Thyroid gland (tissue), 4 donors: ENCODE results near the gene CPXM2. TPM values are rescaled to one million over a fixed set of nuclear protein-coding genes. Genes with fewer than 3 reads are reported as not detected.

Experiments used
- DNase-seq, 2 donors: peaks; one replicate each; pipeline ENCODE4 v3.0.0-alpha.2; 2019
- H3K27ac ChIP-seq, 3 donors: fragments of 200-600 bp; sonication (generic); 1 replicate in 2 of 3; 2 replicates in 1 of 3; pipeline ENCODE4 v1.5.1; 2016 to 2019; ENCODE audit warnings: mild to moderate bottlenecking in 1 of 3, moderate library complexity in 1 of 3
- H3K27me3 ChIP-seq: fragments of 200-600 bp; sonication (generic); one replicate; pipeline ENCODE4 v1.5.1; 2019
- H3K36me3 ChIP-seq, 2 donors: fragments of 200-600 bp; sonication (generic); one replicate each; pipeline ENCODE4 v1.5.1; 2016 to 2019
- H3K4me1 ChIP-seq, 2 donors: fragments of 200-600 bp; sonication (generic); one replicate each; pipeline ENCODE4 v1.5.1; 2017 to 2019
- H3K4me3 ChIP-seq, 3 donors: fragments of 200-600 bp; sonication (generic); replicated peaks in 1 of 3; 1 replicate in 2 of 3; 2 replicates in 1 of 3; pipeline ENCODE4 v1.5.1; 2016; ENCODE audit warnings: mild to moderate bottlenecking in 1 of 3
- H3K9me3 ChIP-seq: fragments of 200-600 bp; sonication (generic); one replicate; pipeline ENCODE4 v1.5.1; 2017
- CTCF ChIP-seq, 6 experiments: fragments of 200-600 bp in 3 of 6; fragments of 450-650 bp in 3 of 6; sonication (generic) in 3 of 6; IDR thresholded peaks; one replicate each; pipeline ENCODE4 v1.5.1; 2016 to 2019; ENCODE audit warnings: antibody characterized with exemption in 6 of 6, mild to moderate bottlenecking in 2 of 6, inconsistent platforms in 1 of 6, moderate library complexity in 1 of 6
- POLR2A ChIP-seq, 2 donors: fragments of 450-650 bp; IDR thresholded peaks; one replicate each; pipeline ENCODE4 v1.6.1; 2017; ENCODE audit warnings: antibody characterized with exemption in 2 of 2, mild to moderate bottlenecking in 2 of 2, moderate library complexity in 1 of 2
- WGBS, 2 donors: methylation state at CpG; one replicate each; pipeline ENCODE4 v1.1.5; 2017; 5-methylcytosine and 5-hydroxymethylcytosine counted together
- intact Hi-C: fragments of 100-400 bp; cut with DNase I; formaldehyde crosslinking; loops from one replicate; pipeline ENCODE4 v1.15.1; 2023
- total RNA-seq, 4 donors: library from RNA; depleted of rRNA; stranded (reverse); fragments of >200 nt; gene quantifications; one replicate each; pipeline ENCODE4 v1.2.3, GENCODE V29; 2016

CPXM2 gene
- total RNA-seq, 4 donors from 2014 or later, result 6.3 to 11.6 (median 8.5) TPM

GRCh38 chr10:123774132-123774742 is 117.4 kb downstream of the CPXM2 start:
- Histone ChIP-seq H3K27ac (no peak overlapping the region), H3K36me3 (no peaks in the 10 kb centered on the region), H3K4me1 (no peaks in the 10 kb centered on the region), H3K9me3 (no peaks in the 10 kb centered on the region), H3K4me3 (no peak overlapping the region), H3K27me3 (no peaks in the 10 kb centered on the region)
- 87 to 97% methylated on average over 11 of the region's 11 CpGs for WGBS, 2 donors
- intact Hi-C loops, result no loop called here
- TF ChIP-seq CTCF (IDR thresholded peaks at IDR 0.05) (no peak), POLR2A (IDR thresholded peaks at IDR 0.05) (no peak)
- DNase-seq, result no peak

- no peak for DNase-seq
- no peaks in the 10 kb centered on the region for H3K4me1 ChIP-seq
- H3K9me3 ChIP-seq, result no peaks in the 10 kb centered on the region
- intact Hi-C loops, result no loop called here
- H3K27ac ChIP-seq, result no peak overlapping the region
- no peaks in the 10 kb centered on the region for H3K36me3 ChIP-seq
- WGBS, 2 donors, result 68% methylated on average over 3 of the region's 3 CpGs
- no peaks in the 10 kb centered on the region for H3K27me3 ChIP-seq
- TF ChIP-seq POLR2A (IDR thresholded peaks at IDR 0.05) (no peak), CTCF (IDR thresholded peaks at IDR 0.05) (no peak)
- H3K4me3 ChIP-seq, result no peak overlapping the region
Measured at GRCh38 chr10:123772645-123773508, 118.7 kb downstream of the CPXM2 start.

- Histone ChIP-seq H3K9me3 (no peaks in the 10 kb centered on the region), H3K4me1 (no peaks in the 10 kb centered on the region), H3K4me3 (no peak overlapping the region), H3K27me3 (no peaks in the 10 kb centered on the region), H3K36me3 (no peaks in the 10 kb centered on the region), H3K27ac (no peak overlapping the region)
- WGBS, 2 donors, result 83 to 94% methylated on average over 3 of the region's 4 CpGs
- intact Hi-C loops, result no loop called here
- TF ChIP-seq POLR2A (IDR thresholded peaks at IDR 0.05), result no peak
- TF ChIP-seq CTCF (IDR thresholded peaks at IDR 0.05), result no peak
- no peak for DNase-seq
Measured at GRCh38 chr10:123771877-123772644, 119.5 kb downstream of the CPXM2 start.

GRCh38 chr10:123769647-123770046 is 122.0 kb downstream of the CPXM2 start:
- no peak for DNase-seq
- Histone ChIP-seq H3K27ac (no peak overlapping the region), H3K4me3 (no peak overlapping the region), H3K36me3 (no peaks in the 10 kb centered on the region), H3K9me3 (no peaks in the 10 kb centered on the region), H3K4me1 (no peaks in the 10 kb centered on the region), H3K27me3 (no peaks in the 10 kb centered on the region)
- intact Hi-C loops, result no loop called here
- TF ChIP-seq POLR2A (IDR thresholded peaks at IDR 0.05) (no peak), CTCF (IDR thresholded peaks at IDR 0.05) (no peak)
- WGBS, 2 donors, result 60 to 67% methylated on average over 4 of the region's 4 CpGs
